Bone marrow (tissue), 2 donors: ENCODE data around the gene ZRANB3.
"Not testable (repeated sequence)": the region's sequence is repeated elsewhere in the genome, so short reads cannot be mapped to it uniquely, and the experiment has no call there.

Source experiments
- DNase-seq, 2 donors: peaks; one replicate each; lab custom pipeline; 2025; lab: John Stamatoyannopoulos, UW

Gene ZRANB3

DNA sequence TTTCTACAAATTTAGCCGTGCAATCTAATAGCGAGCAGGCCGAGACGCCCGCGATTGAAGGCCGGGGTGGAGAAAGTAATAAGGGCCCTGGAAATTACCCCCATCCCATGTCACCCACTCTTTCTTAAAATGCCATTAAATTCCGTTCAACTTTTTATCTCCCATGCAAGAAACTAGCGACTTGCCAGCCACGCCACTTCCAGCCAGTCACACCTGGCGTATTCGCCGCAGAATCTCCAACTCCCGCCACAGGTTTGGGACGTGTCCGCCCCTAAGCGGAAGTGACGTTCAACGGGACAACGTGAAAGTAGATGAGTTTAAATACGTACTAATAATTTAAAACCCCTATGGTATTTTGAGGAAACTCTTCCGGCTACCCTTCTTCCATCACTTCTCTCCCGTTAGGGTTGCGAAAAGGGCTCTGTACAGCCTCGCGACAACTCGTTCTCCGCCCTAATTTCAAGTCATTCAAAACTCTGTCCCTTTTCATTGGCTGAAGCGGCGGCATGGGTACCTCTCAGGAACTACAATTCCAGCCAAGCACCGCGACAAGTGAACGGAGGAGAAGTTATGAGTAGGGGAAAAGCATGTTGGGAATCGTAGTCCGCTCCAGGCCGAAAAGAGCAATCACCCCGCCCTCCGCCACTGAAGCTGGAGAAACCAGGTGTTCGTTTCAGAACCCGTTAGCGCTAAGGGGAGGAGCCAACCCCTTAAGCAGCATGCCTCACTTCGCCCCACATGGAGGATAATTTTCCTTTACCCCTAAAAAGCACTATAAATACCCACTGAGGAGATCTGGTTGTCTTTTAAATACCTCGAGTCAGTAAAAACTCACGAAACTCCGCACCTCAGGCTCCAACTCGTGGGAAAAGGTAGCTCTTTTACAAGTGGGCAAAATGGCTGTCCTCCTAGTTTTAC is at the start of gene ZRANB3:
TSS of gene ZRANB3 (minus strand) at position 906 of the 918 bp plus-strand sequence.
- DNase-seq = peak; percentile 92 to 96

DNA sequence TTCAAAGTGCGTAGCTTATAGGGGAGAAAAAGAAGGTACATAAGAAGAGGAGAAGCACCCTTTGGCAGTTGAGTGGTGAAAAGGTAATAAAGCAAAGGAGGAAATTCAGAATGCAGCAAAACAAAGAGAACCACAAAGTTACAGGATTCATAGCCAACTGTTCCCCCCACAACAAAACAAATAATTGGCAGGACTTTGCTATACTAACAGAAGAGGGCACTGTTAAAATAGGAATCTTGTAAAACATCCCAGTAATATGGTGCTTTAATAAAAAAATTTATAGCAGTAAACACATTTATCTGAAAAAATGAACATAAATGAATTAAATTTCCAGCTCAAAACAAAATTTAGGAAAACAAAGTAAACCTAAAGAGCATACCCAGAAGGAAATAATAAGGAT is 42.6 kb upstream of the ZRANB3 start:
- no peak for DNase-seq

DNA sequence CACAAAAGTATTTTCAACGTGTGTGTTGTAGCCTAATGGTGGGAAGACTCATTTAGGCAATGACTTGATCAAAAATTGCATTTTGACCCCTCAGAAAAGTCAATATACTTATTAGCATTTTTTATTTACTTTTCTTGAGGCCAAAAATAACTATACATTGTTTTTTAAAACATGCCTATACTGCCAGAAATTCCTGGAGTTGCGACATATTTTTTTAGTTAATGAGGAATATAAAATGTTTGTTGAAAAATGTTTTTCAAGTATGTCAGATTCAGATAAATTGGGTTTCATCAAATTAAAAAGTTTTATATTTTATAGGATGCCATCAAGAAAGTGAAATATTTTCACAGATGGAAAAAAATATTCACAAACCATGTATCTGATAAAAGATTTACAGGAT is 39.9 kb upstream of the ZRANB3 start:
- DNase-seq = no peak

DNA sequence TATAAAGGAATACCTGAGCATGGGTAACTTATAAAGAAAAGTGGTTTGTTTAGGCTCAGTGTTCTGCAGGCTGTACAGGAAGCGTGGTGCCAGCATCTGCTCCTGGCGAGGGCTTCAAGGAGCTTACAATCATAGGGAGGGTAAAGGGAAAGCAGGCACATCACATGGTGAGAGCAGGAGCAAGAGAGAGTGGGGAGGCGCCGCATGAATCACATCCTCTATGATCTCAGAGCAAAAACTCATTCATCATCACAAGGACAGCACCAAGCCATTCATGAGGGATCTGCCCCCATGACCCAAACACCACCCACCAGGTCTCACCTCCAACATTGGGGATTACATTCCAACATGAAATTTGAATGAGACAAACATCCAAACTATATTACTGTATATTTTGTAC is 32.8 kb upstream of the ZRANB3 start:
- DNase-seq = no peak

DNA sequence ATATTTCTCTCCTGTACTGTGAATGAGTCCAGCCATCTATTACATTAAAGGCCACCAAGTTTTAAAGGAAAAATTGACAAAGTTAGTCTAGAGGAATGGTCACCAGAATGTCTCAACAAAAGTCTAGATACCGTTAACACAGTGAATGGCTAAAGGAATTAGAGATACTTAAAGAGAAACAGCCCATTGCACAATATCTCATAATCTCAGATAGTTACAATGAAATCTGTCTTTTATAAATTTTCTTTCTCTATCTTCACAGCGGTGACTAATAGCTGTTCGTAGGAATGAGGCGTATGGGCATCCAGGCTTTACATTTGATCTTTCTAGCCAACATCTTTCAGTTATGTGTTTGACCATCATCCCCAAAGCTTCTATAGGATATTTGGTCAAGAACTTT is 30.9 kb upstream of the ZRANB3 start:
- DNase-seq = no peak

DNA sequence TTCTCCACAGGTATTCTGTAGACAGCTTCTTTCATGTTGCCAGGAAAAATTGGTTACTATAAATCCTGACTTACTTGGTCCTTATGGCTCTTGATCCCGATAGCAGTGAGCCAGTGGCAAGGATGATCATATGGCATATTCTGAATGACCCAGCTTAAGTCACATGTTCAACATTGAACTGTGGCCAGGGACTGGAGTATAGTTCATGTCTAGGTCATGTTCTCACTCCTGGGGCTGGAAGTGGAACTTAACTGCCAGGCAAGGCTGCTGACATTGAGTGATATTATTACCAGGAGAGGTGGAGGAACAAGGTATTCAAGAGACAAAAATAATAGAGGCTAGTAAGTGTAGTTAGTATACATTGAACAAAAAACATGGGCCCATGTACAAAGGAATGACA is 26.5 kb upstream of the ZRANB3 start:
- no peak for DNase-seq

DNA sequence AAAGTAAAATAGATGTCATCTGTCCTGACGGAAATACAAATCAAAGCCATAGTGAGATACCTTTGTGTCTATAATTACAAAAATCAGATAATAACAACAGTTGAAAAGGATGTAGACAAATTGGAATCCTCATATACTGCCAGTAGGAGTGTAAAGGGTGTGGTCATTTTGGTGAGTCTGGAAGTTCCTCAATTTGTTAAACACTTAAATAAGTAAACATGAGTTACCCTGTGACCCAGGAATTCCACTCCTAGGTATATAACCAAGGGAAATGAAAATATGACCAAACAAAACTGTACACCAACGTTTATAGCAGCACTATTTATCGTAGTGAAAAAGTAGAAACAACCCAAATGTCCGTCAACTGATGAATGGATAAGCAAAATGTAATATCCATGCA is 24.3 kb upstream of the ZRANB3 start:
- no peak for DNase-seq

DNA sequence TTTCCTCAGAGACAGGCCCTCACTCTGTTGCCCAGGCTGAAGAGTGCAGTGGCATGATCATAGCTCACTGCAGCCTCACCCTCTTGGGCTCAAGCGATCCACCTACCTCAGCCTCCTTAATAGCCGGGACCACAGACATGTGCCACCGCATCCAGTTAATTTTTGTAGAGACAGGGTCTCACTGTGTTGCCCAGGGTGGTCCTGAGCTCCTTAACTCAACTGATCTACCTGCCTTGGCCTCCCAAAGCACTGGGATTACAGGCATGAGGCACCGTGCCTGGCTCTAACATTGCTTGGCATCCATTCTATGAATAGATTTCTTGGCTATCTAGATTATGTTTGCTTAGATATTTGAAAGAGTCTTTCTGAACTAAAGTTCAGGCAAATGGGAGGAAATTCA is 21.9 kb upstream of the ZRANB3 start:
- no peak for DNase-seq

DNA sequence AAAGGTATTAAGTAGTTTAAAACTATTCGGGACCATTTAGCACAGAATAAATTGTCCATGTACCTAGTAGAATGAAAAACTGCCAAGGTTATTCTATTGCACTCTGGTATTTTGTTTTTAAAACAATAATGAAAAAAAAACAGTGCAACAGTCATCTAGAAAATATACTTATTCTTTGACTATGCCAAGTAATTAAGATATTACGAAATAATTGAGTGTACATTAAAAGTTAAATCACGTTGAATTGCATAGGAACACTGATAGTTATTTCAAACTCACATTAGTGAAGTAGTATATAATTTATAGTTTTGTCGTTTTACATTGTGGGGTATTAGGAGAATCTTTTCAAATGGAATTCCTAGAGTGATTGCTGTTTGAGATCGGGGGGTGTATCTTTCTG is 20.3 kb upstream of the ZRANB3 start:
- DNase-seq = no peak

DNA sequence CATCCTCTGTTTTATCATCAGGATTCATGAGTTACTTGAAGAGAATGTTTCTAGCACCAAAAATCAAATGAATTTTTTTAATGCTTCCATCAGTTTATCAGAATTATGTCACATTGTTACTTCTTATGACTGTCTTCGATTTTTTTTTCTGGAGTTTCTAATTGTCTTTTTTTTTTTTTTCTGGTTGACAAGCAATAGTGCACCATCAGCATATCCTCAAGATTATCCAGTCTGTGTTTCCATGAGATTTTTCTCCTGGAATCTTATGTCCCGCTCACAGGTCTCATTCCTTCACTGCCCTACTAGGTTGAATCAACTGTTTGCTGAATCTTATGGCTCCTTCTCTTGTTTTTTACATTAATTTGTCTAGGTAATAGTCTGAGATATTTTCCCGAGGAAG is 16.3 kb upstream of the ZRANB3 start:
- DNase-seq = no peak

DNA sequence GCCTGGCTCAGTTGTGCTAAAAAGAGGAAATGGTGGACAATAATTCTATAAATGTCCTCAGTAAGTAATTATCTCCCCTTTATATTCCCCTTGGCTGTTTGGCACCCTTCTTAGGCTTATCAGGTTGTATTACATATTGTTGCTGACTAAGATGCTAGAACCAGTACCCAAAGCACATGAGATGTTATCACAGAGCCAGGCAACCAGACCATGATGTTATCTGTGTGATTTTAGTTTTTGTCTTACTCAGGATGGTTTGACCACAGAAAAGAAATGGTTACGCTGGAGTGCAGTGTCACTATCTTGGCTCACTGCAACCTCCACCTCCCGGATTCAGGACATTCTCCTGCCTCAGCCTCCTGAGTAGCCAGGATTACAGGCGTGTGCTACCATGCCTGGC is 15.4 kb upstream of the ZRANB3 start:
- no peak for DNase-seq

DNA sequence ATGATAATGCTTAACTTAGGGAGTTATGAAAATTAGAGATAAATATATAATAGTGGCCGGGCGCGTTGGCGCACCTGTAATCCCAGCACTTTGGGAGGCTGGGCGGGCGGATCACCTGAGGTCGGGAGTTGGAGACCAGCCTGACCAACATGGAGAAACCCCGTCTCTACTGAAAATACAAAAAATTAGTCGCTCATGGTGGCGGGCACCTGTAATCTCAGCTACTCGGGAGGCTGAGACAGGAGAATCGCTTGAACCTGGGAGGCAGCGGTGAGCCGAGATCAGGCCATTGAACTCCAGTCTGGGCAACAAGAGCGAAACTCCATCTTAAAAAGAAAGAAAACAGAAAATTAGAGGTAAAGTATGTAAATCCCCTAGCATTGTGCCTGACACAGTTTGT is 2.5 kb upstream of the ZRANB3 start:
- not testable (repeated sequence) for DNase-seq

DNA sequence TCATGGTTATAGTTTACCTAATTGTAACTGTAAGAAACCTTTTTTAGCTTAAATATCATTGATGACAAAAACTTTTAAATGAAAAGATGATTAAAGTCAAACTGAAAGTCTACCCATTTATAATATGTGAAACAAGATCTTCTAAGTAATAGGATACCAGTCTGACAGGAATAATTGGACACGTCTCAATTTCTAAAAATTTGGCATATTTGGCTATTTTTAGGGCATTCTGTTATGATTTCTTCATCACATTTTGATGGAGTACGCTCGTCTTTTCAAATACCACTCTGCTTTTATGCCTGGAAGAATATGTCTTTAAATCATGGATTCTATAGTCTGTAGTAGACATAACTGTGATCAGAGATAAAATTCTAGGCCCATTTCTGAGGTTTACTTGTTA is 1.6 kb upstream of the ZRANB3 start:
- DNase-seq = no peak

DNA sequence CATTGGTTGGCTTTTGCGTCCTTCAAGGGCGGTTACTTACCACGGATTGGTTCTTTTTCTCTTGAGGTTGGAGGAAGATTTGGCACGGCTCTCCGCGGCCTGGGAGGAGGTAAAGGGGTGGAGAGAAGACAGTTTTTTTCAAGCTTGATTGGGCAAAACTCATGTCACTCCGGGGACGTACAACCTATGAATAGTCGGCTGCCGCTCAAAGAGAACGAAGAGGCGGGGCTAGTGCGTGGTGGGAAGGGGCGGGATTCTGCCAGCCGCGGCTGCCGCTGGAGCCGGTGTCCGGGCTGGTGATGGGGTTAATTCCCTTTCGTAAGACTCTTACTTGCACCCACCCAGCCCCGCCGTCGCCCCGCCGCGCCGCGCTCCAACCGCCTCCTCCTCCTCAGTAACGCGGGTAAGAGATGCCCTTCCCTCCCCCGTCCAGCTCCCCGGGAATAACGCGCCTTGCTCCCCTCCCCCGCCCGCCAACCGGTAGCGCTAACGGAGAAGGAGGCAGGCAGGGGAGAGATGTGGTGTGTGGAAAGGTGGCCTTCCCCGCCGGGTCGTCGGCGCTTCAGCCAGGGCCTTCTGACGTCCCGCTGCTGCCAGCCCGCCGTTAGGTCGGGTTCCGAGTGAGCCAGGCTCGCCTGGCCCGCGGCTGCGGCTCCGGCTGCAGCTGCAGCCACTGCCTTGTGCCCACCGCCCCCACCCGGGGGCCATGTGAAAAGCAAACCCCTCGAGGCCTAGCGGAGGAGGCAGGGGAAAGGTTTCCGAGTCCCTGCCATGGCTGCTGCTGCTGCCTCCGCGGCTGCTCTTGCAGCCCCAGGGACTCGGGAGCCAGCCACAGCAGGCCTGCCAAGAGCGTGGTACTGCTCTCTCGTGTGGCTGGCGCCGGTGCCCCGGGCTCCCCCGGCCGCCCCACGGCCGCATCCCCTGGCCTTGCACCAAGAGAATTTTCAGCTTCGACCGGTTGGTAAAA is 496 bp upstream of the ZRANB3 start, which contains the start of gene R3HDM1:
TSS of gene R3HDM1 (plus strand) at position 254 of the 967 bp plus-strand sequence. CDS start 73,362 bp downstream, outside the sequence.
- DNase-seq = peak; percentile 92 to 100

DNA sequence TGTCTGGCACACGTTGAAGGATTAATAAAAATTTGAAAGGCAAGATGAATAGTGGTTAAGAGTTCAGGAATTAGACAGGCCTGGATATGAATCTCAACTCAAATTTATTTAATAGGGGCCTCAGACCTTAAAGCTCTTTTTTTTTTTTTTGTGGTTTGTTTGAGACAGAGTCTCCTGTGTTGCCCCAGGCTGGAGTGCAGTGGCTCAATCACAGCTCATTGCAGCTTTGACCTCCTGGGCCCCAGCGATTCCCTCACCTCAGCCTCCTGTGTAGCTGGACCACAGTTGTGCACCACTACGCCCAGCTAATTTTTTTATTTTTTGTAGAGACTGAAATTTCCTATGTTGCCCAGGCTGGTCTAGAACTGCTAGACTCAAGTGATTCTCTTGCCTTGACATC is 3.0 kb downstream of the ZRANB3 start:
- no peak for DNase-seq

DNA sequence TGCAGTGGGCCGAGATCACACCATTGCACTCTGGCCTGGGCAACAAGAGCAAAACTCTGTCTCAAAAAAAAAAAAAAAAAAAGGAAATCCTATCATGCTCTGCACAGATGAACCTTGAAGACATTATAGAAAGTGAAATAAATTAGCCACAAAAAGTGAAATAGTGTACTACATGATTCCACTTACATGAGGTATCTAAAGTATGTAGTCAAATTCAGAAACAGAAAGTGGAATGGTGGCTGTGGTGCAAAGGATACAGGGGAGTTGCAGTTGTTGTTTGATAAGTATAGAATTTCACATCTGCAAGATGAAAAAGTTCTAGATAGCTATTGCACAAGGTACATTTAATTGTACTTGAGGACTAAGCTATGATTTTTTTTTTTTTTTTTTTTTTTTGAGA is 5.2 kb downstream of the ZRANB3 start:
- no peak for DNase-seq

DNA sequence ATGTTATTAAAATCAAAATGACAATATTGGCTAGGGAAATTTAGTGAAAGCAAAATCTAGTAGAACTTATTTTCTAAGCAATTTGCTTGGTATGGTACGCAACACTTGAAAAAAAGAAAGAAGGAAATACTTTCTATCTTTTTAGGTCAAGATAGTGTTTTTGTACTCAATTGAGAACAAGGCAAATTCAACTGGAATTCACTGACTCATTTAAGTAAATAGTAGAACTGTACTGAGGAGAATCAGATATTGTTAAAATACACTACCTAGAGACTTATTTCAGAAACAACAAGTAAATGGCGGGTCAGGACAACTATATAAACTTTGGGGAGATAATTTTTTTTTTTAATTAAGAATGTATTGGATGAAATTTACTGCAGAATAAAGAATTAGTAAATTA is 18.9 kb downstream of the ZRANB3 start:
- no peak for DNase-seq

DNA sequence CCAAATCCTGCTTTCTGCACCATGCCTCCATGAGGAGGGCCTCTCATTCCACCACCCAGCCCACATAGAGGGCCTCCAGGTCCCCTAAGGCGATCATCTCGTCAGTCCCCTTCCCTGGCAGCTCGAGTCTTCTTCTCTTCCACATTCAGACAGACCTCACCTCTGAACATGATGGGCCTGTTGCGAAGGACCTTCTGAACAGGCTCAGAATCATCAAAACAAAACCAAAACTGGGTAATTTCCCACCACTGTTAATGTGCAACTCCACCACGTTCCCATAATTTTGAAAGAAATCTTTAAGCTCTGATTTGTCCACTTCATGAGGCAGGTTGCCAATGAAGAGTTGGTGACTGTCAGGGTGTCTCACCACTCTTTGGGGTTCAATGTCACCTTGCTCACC is 20.4 kb downstream of the ZRANB3 start:
- DNase-seq = no peak

DNA sequence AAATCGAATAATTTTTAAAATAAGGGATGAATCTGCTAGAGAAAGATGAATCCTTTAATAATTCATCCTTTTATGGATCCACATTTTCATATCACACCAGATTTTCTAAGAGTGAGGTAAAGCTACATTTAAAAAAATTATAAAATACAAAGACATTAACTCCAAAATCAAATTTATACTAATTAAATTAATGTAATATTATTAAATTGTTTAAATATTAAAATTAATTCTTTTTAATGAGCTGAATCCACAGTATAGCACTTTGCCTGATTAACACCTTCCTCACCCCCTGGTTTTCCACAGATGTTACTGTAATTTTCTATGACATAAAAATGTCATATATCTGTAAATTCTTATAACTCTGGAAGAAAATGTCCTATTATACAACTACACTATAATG is 26.2 kb downstream of the ZRANB3 start:
- no peak for DNase-seq

DNA sequence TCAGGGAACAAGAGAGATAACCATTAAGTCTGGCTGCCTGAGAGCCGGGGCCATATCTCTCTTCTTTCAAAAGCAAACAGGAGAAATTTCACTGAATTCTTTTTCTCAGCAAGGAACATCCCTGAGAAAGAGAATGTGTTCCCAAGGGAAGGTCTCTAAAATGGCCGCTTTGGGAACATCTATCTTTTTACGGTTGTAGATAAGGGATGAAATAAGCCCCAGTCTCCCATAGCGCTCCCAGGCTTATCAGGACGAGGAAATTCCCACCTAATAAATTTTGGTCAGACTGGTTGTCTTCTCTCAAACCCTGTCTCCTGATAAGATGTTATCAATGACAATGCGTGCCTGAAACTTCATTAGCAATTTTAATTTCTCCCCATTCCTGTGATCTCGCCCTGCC is 32.4 kb downstream of the ZRANB3 start:
- DNase-seq = not testable (repeated sequence)

DNA sequence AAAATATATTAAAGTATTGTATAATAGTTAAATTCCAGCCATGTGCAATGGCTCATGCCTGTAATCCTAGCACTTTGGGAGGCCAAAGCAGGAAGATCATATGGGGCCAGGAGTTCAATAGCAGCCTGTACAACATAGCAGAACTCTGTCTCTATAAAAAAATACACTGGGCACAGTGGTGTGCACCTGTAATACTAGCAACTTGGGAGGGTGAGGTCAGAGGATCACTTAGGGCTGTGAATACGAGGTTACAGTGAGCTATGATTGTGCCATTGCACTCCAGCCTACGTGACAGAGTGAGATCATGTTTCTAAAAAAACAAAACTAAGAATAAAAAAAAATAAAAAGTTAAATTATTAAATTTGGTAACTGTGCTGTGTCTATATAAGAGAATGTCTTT is 36.1 kb downstream of the ZRANB3 start:
- DNase-seq = no peak

DNA sequence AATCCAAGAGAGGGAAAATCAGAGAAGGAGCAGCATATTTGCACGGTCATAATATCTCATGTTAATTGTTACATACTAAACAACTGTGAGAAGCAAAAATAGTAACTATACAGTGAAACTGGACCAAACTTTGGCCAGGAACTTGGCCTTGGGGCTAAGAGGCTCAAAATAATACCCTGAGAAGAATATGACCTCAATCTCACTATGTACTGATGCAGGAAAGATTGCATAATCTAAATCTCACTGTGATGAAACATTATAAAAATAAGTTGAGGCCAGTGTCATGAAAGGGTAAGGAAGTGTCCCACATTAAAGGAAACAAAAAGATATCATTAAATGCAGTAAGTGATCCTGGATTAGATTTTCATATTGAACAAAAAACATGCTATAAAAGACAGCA is 36.5 kb downstream of the ZRANB3 start:
- no peak for DNase-seq

DNA sequence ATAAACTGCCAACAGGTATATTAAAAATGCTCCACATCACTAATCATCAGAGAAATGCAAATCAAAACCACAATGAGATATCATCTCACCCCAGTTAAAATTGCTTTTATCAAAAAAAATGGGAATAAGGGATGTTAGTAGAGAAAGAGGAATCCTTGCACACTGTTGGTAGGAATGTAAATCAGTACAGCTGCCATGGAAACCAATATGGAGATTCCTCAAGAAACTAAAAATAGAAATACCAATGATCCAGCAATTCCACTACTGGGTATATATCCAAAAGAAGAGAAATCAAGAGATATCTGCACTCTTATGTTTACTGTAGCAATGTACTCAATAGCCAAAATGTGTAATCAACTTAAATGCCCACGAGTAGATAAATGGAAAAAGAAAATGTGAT is 40.6 kb downstream of the ZRANB3 start:
- no peak for DNase-seq
